NCI-H1105 treated with DMSO at 0.1 percent for 48 hours (cell line): Measurements from ENCODE around the gene MSMB.
"Not testable (repeated sequence)": the region's sequence is repeated elsewhere in the genome, so short reads cannot be mapped to it uniquely, and the experiment has no call there.

Experiments
- DNase-seq: peaks from one replicate; lab custom pipeline; 2025; lab: John Stamatoyannopoulos, UW

MSMB gene

GRCh38 chr10:46006219-46006618 is 39.9 kb downstream of the MSMB start:
- DNase-seq, result no peak

GRCh38 chr10:46005383-46005782 is 40.7 kb downstream of the MSMB start:
- DNase-seq, result no peak

- no peak for DNase-seq
These were observed 41.1 kb downstream of the MSMB start for GRCh38 chr10:46004963-46005362.

GRCh38 chr10:46002916-46003693 is 43.0 kb downstream of the MSMB start:
- no peak for DNase-seq

- not testable (repeated sequence) for DNase-seq
These were observed 43.8 kb downstream of the MSMB start for GRCh38 chr10:46002189-46002687.

GRCh38 chr10:46001187-46001756 is 44.8 kb downstream of the MSMB start:
- no peak for DNase-seq

- no peak for DNase-seq
These were observed 45.5 kb downstream of the MSMB start for GRCh38 chr10:46000538-46000937.

GRCh38 chr10:45999955-46000354 is 46.1 kb downstream of the MSMB start:
- not testable (repeated sequence) for DNase-seq

- no peak for DNase-seq
These were observed 47.9 kb downstream of the MSMB start for GRCh38 chr10:45997994-45998763.

- no peak for DNase-seq
These were observed 48.5 kb downstream of the MSMB start for GRCh38 chr10:45997557-45997956.

GRCh38 chr10:45985590-45985989 is 60.5 kb downstream of the MSMB start:
- DNase-seq, result not testable (repeated sequence)

GRCh38 chr10:45984473-45984872 is 61.6 kb downstream of the MSMB start:
- DNase-seq, result not testable (repeated sequence)

GRCh38 chr10:45983538-45984186 is 62.4 kb downstream of the MSMB start:
- DNase-seq, result not testable (repeated sequence)
